SK-N-SH (cell line): ENCODE data around the gene MAP2K2. TPM values are rescaled to one million over a fixed set of nuclear protein-coding genes. Genes with fewer than 3 reads are reported as not detected.

Source experiments
- CTCF ChIA-PET: fragments of 300-600, 350-600 bp; formaldehyde crosslinking; extraction: SDS; loops from one replicate; lab custom pipeline; 2021; lab: Yijun Ruan, JAX
- POLR2A ChIA-PET: fragments of 350-600 bp; sonication (Branson Sonifier 250); formaldehyde crosslinking; extraction: SDS; loops from one replicate; lab custom pipeline; 2020; ENCODE audit warnings: antibody characterized with exemption, inconsistent platforms; lab: Yijun Ruan, JAX
- DNase-seq: peaks from one replicate; pipeline ENCODE4 v3.0.0; 2012
- H2AFZ ChIP-seq: fragments of 200-600 bp; sonication (generic); 2 replicates; pipeline ENCODE4 v1.8.1; 2016; ENCODE audit warnings: antibody characterized with exemption, mild to moderate bottlenecking, low read depth
- H3F3A ChIP-seq: fragments of 200-600 bp; sonication (generic); replicated peaks from 2 replicates; pipeline ENCODE3; 2016; ENCODE audit warnings: antibody characterized with exemption, mild to moderate bottlenecking; ENCODE audit not compliant: insufficient read depth
- H3K27ac ChIP-seq, 2 experiments: fragments of 200-500 bp in 1 of 2; fragments of 200-600 bp in 1 of 2; sonication (Bioruptor generic) in 1 of 2; sonication (generic), shearing (Covaris generic) in 1 of 2; 2 replicates each; pipeline versions ENCODE4 v1.5.1 to v1.6.1; 2014 to 2016; ENCODE audit warnings: low read depth in 2 of 2, inconsistent platforms in 1 of 2, low read length in 1 of 2, mild to moderate bottlenecking in 1 of 2, mixed read lengths in 1 of 2
- H3K27me3 ChIP-seq: fragments of 200-600 bp; sonication (generic), shearing (Covaris generic); 2 replicates; pipeline ENCODE4 v1.6.1; 2016; ENCODE audit warnings: mixed run types; ENCODE audit not compliant: insufficient read depth
- H3K36me3 ChIP-seq, 2 experiments: fragments of 200-500 bp in 1 of 2; fragments of 200-600 bp in 1 of 2; sonication (Bioruptor generic) in 1 of 2; sonication (generic) in 1 of 2; replicated peaks in 1 of 2; 2 replicates each; pipeline versions ENCODE3 to v1.5.1; 2014 to 2016; ENCODE audit warnings: low read length in 1 of 2, mild to moderate bottlenecking in 1 of 2; ENCODE audit not compliant: insufficient read depth in 2 of 2, control insufficient read depth in 1 of 2
- H3K4me1 ChIP-seq, 2 experiments: fragments of 200-500 bp in 1 of 2; fragments of 200-600 bp in 1 of 2; sonication (Bioruptor generic) in 1 of 2; sonication (generic), shearing (Covaris generic) in 1 of 2; 2 replicates each; pipeline versions ENCODE4 v1.5.1 to v1.6.1; 2014 to 2016; ENCODE audit warnings: low read depth in 1 of 2, low read length in 1 of 2, mixed run types in 1 of 2; ENCODE audit not compliant: insufficient read depth in 2 of 2, control insufficient read depth in 1 of 2
- H3K4me2 ChIP-seq: fragments of 200-600 bp; sonication (generic), shearing (Covaris generic); 2 replicates; pipeline ENCODE4 v1.6.1; 2017; ENCODE audit warnings: mixed run types
- H3K4me3 ChIP-seq, 2 experiments: fragments of 200-500 bp in 1 of 2; fragments of 200-600 bp in 1 of 2; sonication (Bioruptor generic) in 1 of 2; sonication (generic), shearing (Covaris generic) in 1 of 2; 2 replicates each; pipeline versions ENCODE4 v1.5.1 to v1.8.1; 2014 to 2016; ENCODE audit warnings: low read depth in 2 of 2, inconsistent platforms in 1 of 2, low read length in 1 of 2, mild to moderate bottlenecking in 1 of 2, mixed read lengths in 1 of 2, moderate library complexity in 1 of 2
- H3K79me2 ChIP-seq: fragments of 200-600 bp; sonication (generic); 2 replicates; pipeline ENCODE4 v1.8.1; 2017; ENCODE audit warnings: mild to moderate bottlenecking; ENCODE audit not compliant: insufficient read depth
- H3K9ac ChIP-seq: fragments of 200-600 bp; sonication (generic); 2 replicates; pipeline ENCODE4 v1.6.1; 2017; ENCODE audit warnings: mixed run types
- H3K9me2 ChIP-seq: fragments of 200-600 bp; sonication (generic); 2 replicates; pipeline ENCODE4 v1.6.1; 2017; ENCODE audit warnings: mixed run types
- H3K9me3 ChIP-seq: fragments of 200-600 bp; sonication (generic); 2 replicates; pipeline ENCODE4 v1.6.1; 2017; ENCODE audit warnings: mixed run types, mild to moderate bottlenecking, moderate library complexity
- H4K20me1 ChIP-seq: fragments of 200-600 bp; sonication (generic); 2 replicates; pipeline ENCODE4 v1.6.1; 2017; ENCODE audit warnings: mild to moderate bottlenecking, mixed run types; ENCODE audit not compliant: insufficient read depth
- EP300 ChIP-seq, 2 experiments: IDR thresholded peaks; 2 replicates each; pipeline versions ENCODE4 v1.4.0 to v1.6.1; 2012; ENCODE audit warnings: borderline replicate concordance in 1 of 2, low read depth in 1 of 2, low read length in 1 of 2
- FOXM1 ChIP-seq: IDR thresholded peaks from 2 replicates; pipeline ENCODE4 v1.4.0; 2012; ENCODE audit warnings: low read depth, mild to moderate bottlenecking
- GABPA ChIP-seq: IDR thresholded peaks from 2 replicates; pipeline ENCODE4 v1.4.0; 2012; ENCODE audit warnings: low read depth, mild to moderate bottlenecking
- GATA2 ChIP-seq: sonication (generic); formaldehyde crosslinking; IDR thresholded peaks from 2 replicates; pipeline ENCODE4 v1.5.0; 2020; ENCODE audit warnings: mild to moderate bottlenecking, missing genetic modification reagents
- IRF3 ChIP-seq: fragments of 150-350 bp; IDR thresholded peaks from 2 replicates; pipeline ENCODE4 v1.6.1; 2016; ENCODE audit warnings: mild to moderate bottlenecking, low read depth, low read length
- MEF2A ChIP-seq: IDR thresholded peaks from 2 replicates; pipeline ENCODE4 v1.4.0; 2012; ENCODE audit warnings: low read depth, borderline replicate concordance
- MXI1 ChIP-seq: IDR thresholded peaks from 2 replicates; pipeline ENCODE4 v1.6.1; 2012; ENCODE audit warnings: mild to moderate bottlenecking, low read depth, low read length, improper control_type of control experiment
- NFIC ChIP-seq: IDR thresholded peaks from 2 replicates; pipeline ENCODE4 v1.4.0; 2012; ENCODE audit warnings: borderline replicate concordance
- RFX5 ChIP-seq: IDR thresholded peaks from 2 replicates; pipeline ENCODE4 v1.6.1; 2012; ENCODE audit warnings: mild to moderate bottlenecking, improper control_type of control experiment, low read length
- SIN3A ChIP-seq: IDR thresholded peaks from 2 replicates; pipeline ENCODE4 v1.6.1; 2012; ENCODE audit warnings: low read depth, mild to moderate bottlenecking, low read length, moderate library complexity, borderline replicate concordance
- TAF1 ChIP-seq: IDR thresholded peaks from 2 replicates; pipeline ENCODE4 v1.6.1; 2012; ENCODE audit warnings: low read depth, mild to moderate bottlenecking, low read length, moderate library complexity, borderline replicate concordance
- USF1 ChIP-seq: IDR thresholded peaks from 2 replicates; pipeline ENCODE4 v1.4.0; 2012; ENCODE audit warnings: low read depth, borderline replicate concordance
- YY1 ChIP-seq: IDR thresholded peaks from 2 replicates; pipeline ENCODE4 v1.4.0; 2012; ENCODE audit warnings: low read depth, mild to moderate bottlenecking
- WGBS: methylation state at CpG from one replicate; pipeline ENCODE4 v1.1.6; 2017; ENCODE audit warnings: low lambda C conversion rate; 5-methylcytosine and 5-hydroxymethylcytosine counted together
- polyA plus RNA-seq, 3 experiments: library from polyadenylated mRNA; depleted of rRNA; stranded (reverse); fragments of >200 nt; gene quantifications; 2 replicates each; pipeline ENCODE4 v1.2.3, GENCODE V29; 2012

MAP2K2 gene
- polyA plus RNA-seq, 1 of the 3 experiments (the other 2 are of a cell fraction), result 114 TPM

GRCh38 chr19:4119763-4120162 lies 4.2 kb downstream of the MAP2K2 start:
- POLR2A ChIA-PET, result no interaction called here
- Histone ChIP-seq H3K9me3 (no peaks in the 10 kb centered on the region), H3K36me3 (peaks cover 11 to 13% of the 10 kb centered on the region in 2 experiments), H3K27me3 (no peaks in the 10 kb centered on the region), H3K27ac (no peak overlapping the region), H3K79me2 (peaks cover 75% of the 10 kb centered on the region), H3K4me2 (no peak overlapping the region), H2AFZ (no peak overlapping the region), H3F3A (no peaks in the 10 kb centered on the region), H3K9me2 (no peaks in the 10 kb centered on the region), H3K9ac (no peak overlapping the region), H4K20me1 (peaks cover 37% of the 10 kb centered on the region), H3K4me3 (no peak overlapping the region), H3K4me1 (peaks cover 0 to 14% of the 10 kb centered on the region in 2 experiments; a peak in 2 of 4 replicates)
- 97% methylated on average over 6 of the region's 13 CpGs for WGBS
- DNase-seq, result peak; percentile 5
- TF ChIP-seq USF1, result no peak
- no peak for TF ChIP-seq IRF3
- TF ChIP-seq TAF1, result no peak
- no peak for TF ChIP-seq NFIC
- TF ChIP-seq GATA2 (CRISPR knock-in tag), result no peak
- TF ChIP-seq RFX5, result no peak
- TF ChIP-seq GABPA, result no peak
- no peak for TF ChIP-seq SIN3A
- TF ChIP-seq EP300 (IDR thresholded peaks at IDR 0.05; ENCODE audit: borderline replicate concordance in 1 of 2, low read depth in 1 of 2, low read length in 1 of 2), result no peak
- TF ChIP-seq YY1, result no peak
- TF ChIP-seq MEF2A, result no peak
- no peak for TF ChIP-seq FOXM1
- CTCF ChIA-PET, result interaction anchor here (5.8 kb wide), 1 partner anchor 20 kb away, joined by 26 read pairs; no protein-coding TSS in a partner anchor

GRCh38 chr19:4115818-4116385 lies 8.0 kb downstream of the MAP2K2 start:
- Histone ChIP-seq H3K4me1 (no peaks in the 10 kb centered on the region), H3K79me2 (peaks cover 53% of the 10 kb centered on the region), H4K20me1 (peaks cover 26% of the 10 kb centered on the region), H3F3A (no peaks in the 10 kb centered on the region), H3K27me3 (no peaks in the 10 kb centered on the region), H3K9me2 (no peaks in the 10 kb centered on the region), H2AFZ (no peak overlapping the region), H3K4me2 (no peak overlapping the region), H3K27ac (no peak overlapping the region), H3K9ac (no peak overlapping the region), H3K36me3 (peaks cover 22 to 40% of the 10 kb centered on the region in 2 experiments), H3K9me3 (no peaks in the 10 kb centered on the region), H3K4me3 (no peak overlapping the region)
- 90% methylated on average over 10 of the region's 13 CpGs for WGBS
- ChIA-PET CTCF (interaction anchor here (1.1 to 5.8 kb wide), 2 partner anchors 17 to 24 kb away, joined by 3 to 26 read pairs; no protein-coding TSS in a partner anchor), POLR2A (no interaction called here)
- peak; percentile 11 for DNase-seq
- TF ChIP-seq FOXM1 (no peak), MXI1 (no peak)
